Activated CD4-positive, alpha-beta memory T cell treated with anti-CD3 and anti-CD28 coated beads, Interleukin-2, amount 10 ng/mL, durations not matched to agents 7 days and 5 days (primary cell): ENCODE data around the gene BRMS1L. TPM values are rescaled to one million over a fixed set of nuclear protein-coding genes. Genes with fewer than 3 reads are reported as not detected.

Experiments used
- CTCF ChIA-PET: fragments of 350-600 bp; sonication (Branson Sonifier 250); formaldehyde crosslinking; loops from one replicate; lab custom pipeline; 2021; ENCODE audit warnings: antibody characterized with exemption, inconsistent platforms; lab: Charles Lee
- POLR2A ChIA-PET: fragments of 350-600 bp; sonication (Branson Sonifier 250); formaldehyde crosslinking; loops from one replicate; lab custom pipeline; 2021; ENCODE audit warnings: antibody characterized with exemption; lab: Charles Lee
- DNase-seq: peaks from one replicate; pipeline ENCODE4 v3.0.0-alpha.2; 2020
- H3K27ac Mint-ChIP-seq: one replicate; pipeline ENCODE4 v1.8.0; 2021; ENCODE audit warnings: mild to moderate bottlenecking, mixed read lengths
- H3K27me3 Mint-ChIP-seq: one replicate; pipeline ENCODE4 v1.8.0; 2021; ENCODE audit warnings: mixed read lengths
- H3K36me3 Mint-ChIP-seq: one replicate; pipeline ENCODE4 v1.8.0; 2021; ENCODE audit warnings: low read depth, mixed read lengths
- H3K4me1 Mint-ChIP-seq: one replicate; pipeline ENCODE4 v1.8.0; 2021; ENCODE audit warnings: mixed read lengths
- H3K4me3 Mint-ChIP-seq: one replicate; pipeline ENCODE4 v1.8.0; 2021; ENCODE audit warnings: mild to moderate bottlenecking, mixed read lengths
- H3K9me3 Mint-ChIP-seq: one replicate; pipeline ENCODE4 v1.8.0; 2021; ENCODE audit warnings: mixed read lengths
- total RNA-seq, 2 experiments: library from RNA; stranded (reverse); gene quantifications; one replicate each; pipeline ENCODE4 v1.2.3, GENCODE V29; 2021

Gene BRMS1L
- total RNA-seq, 2 experiments from 2014 or later = 3.2 to 4.3 TPM

GRCh38 chr14:35881280-35881679, 55.1 kb downstream of the BRMS1L start:
- no peak for DNase-seq
- no peaks in the 10 kb centered on the region for H3K27me3 Mint-ChIP-seq
- POLR2A ChIA-PET = no interaction called here
- no peaks in the 10 kb centered on the region for H3K36me3 Mint-ChIP-seq
- CTCF ChIA-PET = interaction anchor here (0.6 to 4.2 kb wide), 5 partner anchors 9 to 692 kb away, joined by 3 to 56 read pairs (median 11); no protein-coding TSS in a partner anchor
- H3K4me3 Mint-ChIP-seq = no peak overlapping the region
- H3K4me1 Mint-ChIP-seq = peaks cover 7% of the 10 kb centered on the region
- no peaks in the 10 kb centered on the region for H3K9me3 Mint-ChIP-seq
- no peak overlapping the region for H3K27ac Mint-ChIP-seq

GRCh38 chr14:35883677-35884293, 57.6 kb downstream of the BRMS1L start:
- H3K4me1 Mint-ChIP-seq = no peaks in the 10 kb centered on the region
- POLR2A ChIA-PET = interaction anchor here (1.1 kb wide), 1 partner anchor 147 kb away, joined by 4 read pairs; no protein-coding TSS in a partner anchor
- DNase-seq = no peak
- no peaks in the 10 kb centered on the region for H3K9me3 Mint-ChIP-seq
- H3K4me3 Mint-ChIP-seq = no peak overlapping the region
- peaks cover 8% of the 10 kb centered on the region for H3K27me3 Mint-ChIP-seq
- H3K27ac Mint-ChIP-seq = no peak overlapping the region
- CTCF ChIA-PET = interaction anchor here (0.8 to 4.2 kb wide), 14 partner anchors 14 to 490 kb away, joined by 3 to 56 read pairs (median 5); no protein-coding TSS in a partner anchor
- no peaks in the 10 kb centered on the region for H3K36me3 Mint-ChIP-seq

DNA sequence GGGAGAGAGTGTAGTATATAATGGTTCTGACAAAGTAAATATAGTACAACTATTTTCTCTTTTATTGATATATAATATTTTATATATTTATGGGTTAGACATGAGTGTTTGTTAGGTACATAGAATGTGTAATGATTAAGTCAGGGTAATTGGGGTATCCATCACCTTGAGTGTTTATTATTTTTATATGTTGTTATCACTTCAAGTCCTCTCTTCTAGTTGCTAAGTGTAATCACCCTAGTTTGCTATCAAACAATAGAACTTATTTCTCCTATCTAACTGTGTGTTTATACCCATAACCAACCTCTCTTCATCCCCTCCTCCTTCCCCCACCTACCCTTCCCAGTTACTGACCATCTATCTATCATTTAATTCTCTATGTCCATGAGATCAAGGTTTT, 64.2 kb downstream of the BRMS1L start:
- H3K36me3 Mint-ChIP-seq = peaks cover 4% of the 10 kb centered on the region
- H3K27ac Mint-ChIP-seq = no peak overlapping the region
- CTCF ChIA-PET = interaction anchor here (1.0 to 2.1 kb wide), 2 partner anchors 9 to 54 kb away, joined by 3 to 7 read pairs; no protein-coding TSS in a partner anchor

DNA sequence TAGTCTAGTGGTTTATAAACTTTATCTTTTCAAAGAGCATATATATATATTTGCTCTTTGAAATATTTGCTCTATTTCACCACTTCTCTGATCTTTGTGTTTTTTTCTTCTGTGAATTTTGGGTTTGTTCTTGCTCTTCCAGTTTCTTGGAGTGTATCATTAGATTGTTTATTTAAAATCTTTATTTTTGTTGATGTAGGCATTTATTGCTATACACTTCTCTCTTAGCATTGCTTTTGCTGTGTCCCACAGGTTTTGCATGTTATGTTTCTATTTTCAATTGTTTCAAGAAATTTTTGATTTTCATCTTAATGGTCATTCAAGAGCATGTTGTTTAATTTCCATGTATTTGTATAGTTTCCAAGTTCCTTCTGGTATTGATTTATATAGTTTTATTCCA, 69.1 kb downstream of the BRMS1L start:
- ChIA-PET POLR2A (no interaction called here), CTCF (no interaction called here)
- H3K4me3 Mint-ChIP-seq = no peak overlapping the region
- peaks cover 6% of the 10 kb centered on the region for H3K36me3 Mint-ChIP-seq
- H3K4me1 Mint-ChIP-seq = no peaks in the 10 kb centered on the region
- peaks cover 12% of the 10 kb centered on the region for H3K9me3 Mint-ChIP-seq
- H3K27me3 Mint-ChIP-seq = peaks cover 7% of the 10 kb centered on the region
- no peak for DNase-seq
- H3K27ac Mint-ChIP-seq = no peak overlapping the region

More for the DNA sequence above, 64.2 kb downstream of the BRMS1L start:
- no peak for DNase-seq
- Mint-ChIP-seq H3K4me3 (no peak overlapping the region), H3K4me1 (no peaks in the 10 kb centered on the region), H3K9me3 (peaks cover 8% of the 10 kb centered on the region), H3K27me3 (peaks cover 15% of the 10 kb centered on the region)
- POLR2A ChIA-PET = no interaction called here

- Mint-ChIP-seq H3K4me1 (no peaks in the 10 kb centered on the region), H3K9me3 (peaks cover 12% of the 10 kb centered on the region), H3K4me3 (no peak overlapping the region), H3K27ac (no peak overlapping the region), H3K36me3 (peaks cover 6% of the 10 kb centered on the region), H3K27me3 (peaks cover 7% of the 10 kb centered on the region)
- POLR2A ChIA-PET = no interaction called here
- CTCF ChIA-PET = no interaction called here
- no peak for DNase-seq
Observed at GRCh38 chr14:35897616-35898111, 71.5 kb downstream of the BRMS1L start.

DNA sequence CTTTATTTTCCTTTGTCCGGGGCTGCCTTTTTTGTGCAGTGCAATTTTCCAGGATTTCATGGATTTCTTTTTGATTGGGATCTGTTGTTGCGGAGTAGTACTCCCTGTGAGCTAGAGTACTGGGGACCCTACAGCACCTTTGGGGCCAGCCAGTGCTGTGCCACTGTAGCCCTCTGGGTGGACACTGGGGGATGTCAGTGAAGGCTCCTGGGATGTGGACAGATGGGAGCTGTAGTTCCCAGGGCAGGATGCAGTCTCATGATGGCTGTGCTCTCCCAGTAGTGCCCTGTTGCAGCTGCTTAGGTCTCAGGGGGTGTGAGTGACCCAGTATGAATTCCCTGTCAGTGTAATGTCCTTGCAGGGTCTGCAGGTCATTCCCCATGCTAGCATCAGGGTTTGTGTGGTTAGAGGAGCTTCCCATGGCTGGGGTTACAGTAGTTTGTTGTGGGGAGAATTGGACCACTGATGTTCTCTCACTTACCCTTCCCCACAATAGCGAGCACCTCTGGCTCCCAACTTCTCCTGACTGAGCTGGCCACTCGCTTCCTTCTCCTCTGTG, 72.2 kb downstream of the BRMS1L start:
- no peak for DNase-seq
- Mint-ChIP-seq H3K9me3 (peaks cover 12% of the 10 kb centered on the region), H3K4me1 (no peaks in the 10 kb centered on the region), H3K36me3 (peaks cover 6% of the 10 kb centered on the region), H3K27ac (no peak overlapping the region), H3K27me3 (peaks cover 7% of the 10 kb centered on the region), H3K4me3 (no peak overlapping the region)
- ChIA-PET POLR2A (no interaction called here), CTCF (no interaction called here)

- Mint-ChIP-seq H3K27ac (no peak overlapping the region), H3K4me1 (no peaks in the 10 kb centered on the region), H3K27me3 (peaks cover 4% of the 10 kb centered on the region), H3K36me3 (peaks cover 2% of the 10 kb centered on the region), H3K9me3 (peaks cover 4% of the 10 kb centered on the region), H3K4me3 (no peak overlapping the region)
- ChIA-PET CTCF (interaction anchor here (1.3 kb wide), 1 partner anchor 18 kb away, joined by 4 read pairs; no protein-coding TSS in a partner anchor), POLR2A (no interaction called here)
- no peak for DNase-seq
Observed at GRCh38 chr14:35900741-35901140, 74.6 kb downstream of the BRMS1L start.

DNA sequence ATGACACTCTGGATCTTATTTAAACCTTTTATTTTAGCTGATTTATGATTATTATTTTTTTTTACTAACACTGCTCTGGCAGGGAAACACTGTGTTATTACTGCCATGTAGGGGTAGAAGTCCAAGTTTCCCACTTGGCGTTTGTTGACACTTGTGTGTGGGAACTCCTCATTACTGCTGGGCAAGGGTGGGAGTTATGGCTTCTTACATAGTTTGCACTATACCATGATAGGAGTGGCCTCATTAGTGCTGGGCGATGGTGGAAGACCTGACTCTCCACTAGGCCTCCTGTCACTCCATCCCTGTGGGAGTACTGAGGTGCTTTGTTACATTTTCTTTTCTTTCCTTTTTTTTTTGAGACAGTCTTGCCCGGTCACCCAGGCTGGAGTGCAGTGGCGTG, 83.5 kb downstream of the BRMS1L start:
- POLR2A ChIA-PET = no interaction called here
- CTCF ChIA-PET = no interaction called here
- Mint-ChIP-seq H3K9me3 (peaks cover 2% of the 10 kb centered on the region), H3K4me3 (no peak overlapping the region), H3K27me3 (no peaks in the 10 kb centered on the region), H3K27ac (no peak overlapping the region), H3K4me1 (no peaks in the 10 kb centered on the region), H3K36me3 (no peaks in the 10 kb centered on the region)
- DNase-seq = no peak

- Mint-ChIP-seq H3K27me3 (no peaks in the 10 kb centered on the region), H3K36me3 (no peaks in the 10 kb centered on the region), H3K4me1 (no peaks in the 10 kb centered on the region), H3K4me3 (no peak overlapping the region), H3K9me3 (peaks cover 2% of the 10 kb centered on the region), H3K27ac (no peak overlapping the region)
- POLR2A ChIA-PET = no interaction called here
- CTCF ChIA-PET = no interaction called here
- DNase-seq = no peak
Observed at GRCh38 chr14:35910191-35910590, 84.1 kb downstream of the BRMS1L start.

DNA sequence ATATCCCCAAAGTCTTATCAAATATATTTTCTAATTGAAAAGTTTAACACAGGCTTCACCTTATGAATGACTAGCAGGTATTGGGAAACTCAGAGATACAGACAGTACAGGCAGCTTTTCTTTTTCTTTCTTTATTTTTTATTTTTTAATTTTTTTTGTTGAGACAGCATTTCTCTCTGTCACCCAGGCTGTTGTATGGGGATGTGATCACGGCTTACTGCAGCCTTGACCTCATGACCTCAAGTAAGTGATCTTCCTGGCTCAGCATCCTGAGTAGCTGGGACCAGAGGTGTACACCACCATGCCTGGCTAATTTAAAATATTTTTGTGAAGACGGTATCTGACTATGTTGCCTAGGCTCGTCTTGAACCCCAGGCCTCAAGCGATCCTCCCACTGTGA, 85.0 kb downstream of the BRMS1L start:
- peaks cover 2% of the 10 kb centered on the region for H3K9me3 Mint-ChIP-seq
- DNase-seq = no peak
- ChIA-PET CTCF (no interaction called here), POLR2A (no interaction called here)
- no peaks in the 10 kb centered on the region for H3K27me3 Mint-ChIP-seq
- H3K4me1 Mint-ChIP-seq = no peaks in the 10 kb centered on the region
- no peak overlapping the region for H3K27ac Mint-ChIP-seq
- H3K36me3 Mint-ChIP-seq = no peaks in the 10 kb centered on the region
- H3K4me3 Mint-ChIP-seq = no peak overlapping the region

GRCh38 chr14:35915185-35915584, 89.0 kb downstream of the BRMS1L start:
- ChIA-PET CTCF (no interaction called here), POLR2A (no interaction called here)
- Mint-ChIP-seq H3K27ac (no peak overlapping the region), H3K9me3 (peaks cover 7% of the 10 kb centered on the region), H3K4me1 (no peaks in the 10 kb centered on the region), H3K36me3 (no peaks in the 10 kb centered on the region), H3K27me3 (no peaks in the 10 kb centered on the region), H3K4me3 (no peak overlapping the region)
- DNase-seq = no peak

- POLR2A ChIA-PET = no interaction called here
- H3K36me3 Mint-ChIP-seq = no peaks in the 10 kb centered on the region
- no peak overlapping the region for H3K4me3 Mint-ChIP-seq
- CTCF ChIA-PET = no interaction called here
- H3K27me3 Mint-ChIP-seq = no peaks in the 10 kb centered on the region
- H3K4me1 Mint-ChIP-seq = no peaks in the 10 kb centered on the region
- H3K27ac Mint-ChIP-seq = no peak overlapping the region
- no peak for DNase-seq
- H3K9me3 Mint-ChIP-seq = peaks cover 11% of the 10 kb centered on the region
Observed at GRCh38 chr14:35915775-35916174, 89.6 kb downstream of the BRMS1L start.
